GM12873 (cell line): ENCODE measurements around the gene ARGFX.

Experiments
- TF ChIP-seq, protein P1 (sequence below): IDR thresholded peaks from 2 replicates; pipeline ENCODE4 v1.5.1; 2012; ENCODE audit warnings: low read depth, mild to moderate bottlenecking, moderate library complexity, low read length, control low read depth; ENCODE audit not compliant: insufficient read depth; ENCODE audit errors: missing control alignments

ARGFX gene

DNA sequence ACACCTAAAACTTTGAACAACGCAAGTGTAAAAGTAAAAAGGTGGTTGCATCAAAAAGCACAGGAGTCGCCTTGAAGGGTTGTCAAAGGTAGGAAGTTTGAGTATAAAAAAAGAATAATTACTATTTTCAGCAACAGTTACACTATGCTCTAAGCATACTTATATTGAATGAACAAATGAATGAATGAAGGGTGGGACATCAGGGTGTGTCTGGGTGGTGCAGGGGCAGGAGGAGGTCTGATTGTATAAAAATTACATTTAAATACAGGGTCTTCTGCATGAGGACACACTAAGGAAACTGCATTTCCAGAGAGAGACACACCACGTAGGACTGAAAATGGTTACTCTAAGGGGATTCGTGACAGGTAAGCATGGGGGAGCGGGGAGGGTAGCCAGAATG lies at the start of gene ARGFX:
Gene ARGFX (plus strand): TSS at position 301 of the 400 bp plus-strand sequence. CDS start 2,765 bp downstream, outside the sequence.
- TF ChIP-seq, protein P1, sequence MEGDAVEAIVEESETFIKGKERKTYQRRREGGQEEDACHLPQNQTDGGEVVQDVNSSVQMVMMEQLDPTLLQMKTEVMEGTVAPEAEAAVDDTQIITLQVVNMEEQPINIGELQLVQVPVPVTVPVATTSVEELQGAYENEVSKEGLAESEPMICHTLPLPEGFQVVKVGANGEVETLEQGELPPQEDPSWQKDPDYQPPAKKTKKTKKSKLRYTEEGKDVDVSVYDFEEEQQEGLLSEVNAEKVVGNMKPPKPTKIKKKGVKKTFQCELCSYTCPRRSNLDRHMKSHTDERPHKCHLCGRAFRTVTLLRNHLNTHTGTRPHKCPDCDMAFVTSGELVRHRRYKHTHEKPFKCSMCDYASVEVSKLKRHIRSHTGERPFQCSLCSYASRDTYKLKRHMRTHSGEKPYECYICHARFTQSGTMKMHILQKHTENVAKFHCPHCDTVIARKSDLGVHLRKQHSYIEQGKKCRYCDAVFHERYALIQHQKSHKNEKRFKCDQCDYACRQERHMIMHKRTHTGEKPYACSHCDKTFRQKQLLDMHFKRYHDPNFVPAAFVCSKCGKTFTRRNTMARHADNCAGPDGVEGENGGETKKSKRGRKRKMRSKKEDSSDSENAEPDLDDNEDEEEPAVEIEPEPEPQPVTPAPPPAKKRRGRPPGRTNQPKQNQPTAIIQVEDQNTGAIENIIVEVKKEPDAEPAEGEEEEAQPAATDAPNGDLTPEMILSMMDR: no peak

DNA sequence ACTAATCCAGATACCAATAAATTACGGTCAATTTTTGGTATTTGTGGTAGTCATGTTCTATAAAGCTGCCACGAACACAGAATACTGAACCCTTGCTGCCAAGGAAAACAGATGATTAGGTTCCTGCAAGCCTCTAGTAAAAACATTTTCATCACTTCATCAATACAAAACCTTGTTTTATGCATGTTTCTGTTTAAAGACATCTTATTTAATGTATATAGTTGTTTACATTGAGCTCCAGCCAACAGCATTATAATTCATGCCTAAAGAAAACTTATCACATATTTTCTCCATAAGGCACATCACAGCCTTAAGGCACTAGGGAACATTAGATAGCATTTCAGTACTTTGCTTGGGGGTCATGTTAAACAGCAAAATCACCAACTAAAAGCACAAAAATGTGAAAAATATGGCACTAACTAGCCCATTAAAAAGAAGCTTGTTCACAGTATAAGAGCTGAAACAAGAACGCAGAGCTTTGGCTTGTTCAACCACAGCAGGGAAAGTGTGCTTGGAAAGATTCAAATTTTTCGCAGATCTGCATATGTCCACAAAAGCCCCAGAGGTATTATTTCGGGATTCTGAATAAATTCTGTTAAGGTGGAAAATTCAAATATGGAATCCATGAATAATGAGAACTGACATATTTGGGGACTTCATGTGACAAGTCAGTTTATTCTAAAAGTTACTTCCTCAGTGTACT lies 49.6 kb upstream of the ARGFX start:
- TF ChIP-seq, protein P1: no peak

DNA sequence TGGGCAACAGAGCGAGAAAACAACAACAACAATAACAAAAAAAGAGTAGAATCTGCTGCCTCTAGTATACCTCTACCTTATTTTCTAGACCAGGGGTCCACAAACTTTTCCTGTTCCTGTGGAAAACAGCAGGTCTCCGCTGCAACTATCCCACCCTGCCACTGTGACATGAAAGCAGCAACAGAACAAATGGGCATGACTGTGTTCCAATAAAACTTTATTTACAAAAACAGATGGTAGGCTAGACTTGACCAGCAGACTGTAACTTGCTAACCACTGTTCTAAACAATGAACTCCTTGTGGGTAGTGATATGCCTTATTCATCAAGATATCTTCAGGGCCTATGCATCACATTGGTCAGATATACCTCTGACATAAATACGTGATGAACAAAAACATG lies 47.2 kb upstream of the ARGFX start:
- TF ChIP-seq, protein P1: no peak

DNA sequence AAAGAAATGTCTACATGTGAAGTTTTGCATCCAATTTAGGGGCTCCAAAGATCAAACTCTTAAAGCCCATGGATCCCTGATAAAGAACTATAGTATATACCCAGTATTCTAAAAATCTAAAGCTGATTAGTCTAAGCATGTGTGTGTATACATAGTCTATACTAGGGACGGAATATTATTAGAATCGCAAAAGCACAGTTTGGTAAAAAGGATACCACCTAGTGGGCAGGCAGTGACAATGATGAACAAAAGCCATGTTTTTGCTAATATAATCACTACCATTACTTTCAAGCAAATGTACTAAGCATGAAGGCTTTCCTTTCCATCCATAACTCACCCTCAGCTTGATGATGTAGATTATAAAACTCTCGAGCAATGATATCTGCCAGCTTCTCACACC lies 38.4 kb upstream of the ARGFX start:
- TF ChIP-seq, protein P1: peak; percentile 59

DNA sequence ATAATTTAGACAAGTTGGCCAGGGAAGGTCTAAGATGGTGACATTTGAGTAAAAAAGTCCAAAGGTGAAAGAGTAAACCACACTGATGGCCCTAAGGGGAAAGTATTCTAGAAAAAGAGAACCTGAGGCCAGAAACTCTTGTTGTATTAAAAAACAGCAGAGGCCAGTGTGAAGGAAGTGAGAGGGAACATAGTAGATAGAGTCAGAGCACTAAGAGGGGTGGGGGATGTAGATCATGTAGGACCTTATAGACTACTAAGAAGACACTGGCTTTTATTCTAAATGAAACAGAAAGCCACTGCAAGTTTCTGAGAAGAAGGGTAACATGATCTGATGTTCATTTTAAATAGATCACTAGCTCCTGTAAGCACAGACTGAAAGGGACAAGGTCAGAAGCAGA lies 36.5 kb upstream of the ARGFX start:
- TF ChIP-seq, protein P1: no peak

DNA sequence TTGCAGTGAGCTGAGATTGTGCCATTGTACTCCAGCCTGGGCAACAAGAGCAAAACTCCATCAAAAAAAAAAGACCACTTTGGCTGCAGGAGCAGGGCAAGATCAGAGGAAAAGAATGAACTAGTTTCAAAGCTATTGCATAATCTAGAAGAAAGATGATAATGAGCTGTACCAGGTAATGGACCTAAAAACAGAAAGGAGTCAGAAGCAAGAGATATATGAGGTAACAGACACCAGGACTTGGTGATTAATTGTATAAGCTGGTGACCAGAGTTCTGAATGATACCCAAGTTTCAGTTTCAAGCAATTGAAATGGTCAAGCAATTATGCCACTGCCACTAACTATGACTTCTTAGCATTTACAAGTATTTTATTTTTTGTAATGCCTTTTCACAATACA lies 24.8 kb upstream of the ARGFX start:
- TF ChIP-seq, protein P1: no peak

DNA sequence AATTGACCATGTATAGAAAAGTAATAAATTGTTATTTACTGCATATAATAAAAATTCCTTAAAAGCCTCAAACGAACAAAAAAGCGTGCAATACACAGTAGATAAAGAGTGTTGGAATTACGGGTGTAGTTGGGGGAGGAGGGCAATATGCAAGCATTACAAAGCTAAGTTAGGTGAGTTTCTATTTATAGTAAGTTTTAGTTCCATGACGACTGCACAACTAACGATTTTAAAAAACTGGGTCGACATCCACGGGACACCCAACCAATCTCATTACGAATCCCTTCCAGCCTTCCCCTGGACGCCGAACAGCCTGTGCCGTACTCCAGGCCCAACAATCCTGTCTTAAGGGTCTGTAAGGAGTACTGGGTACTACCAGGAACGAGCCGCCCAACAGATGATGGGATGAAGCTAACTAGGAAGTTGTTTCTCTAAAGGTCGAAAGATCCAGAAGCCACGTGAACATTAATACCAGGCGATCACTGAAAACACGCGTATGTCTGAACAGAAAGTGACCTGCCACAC lies 22.6 kb upstream of the ARGFX start:
- TF ChIP-seq, protein P1: no peak
